IMR-90 (cell line): Measurements from ENCODE around the gene TEX261. TPM values are rescaled to one million over a fixed set of nuclear protein-coding genes. Genes with fewer than 3 reads are reported as not detected.

Experiments used
- ATAC-seq: fragments of 200-7000 bp; cut with Tn5 transposase; 2 replicates; pipeline ENCODE4 v1.9.1; 2020; ENCODE audit warnings: low read depth, mild to moderate bottlenecking, moderate library complexity
- BruUV-seq: library from RNA; stranded (reverse); fragments of 400-500 nt; replicated peaks from 2 replicates; lab custom pipeline; 2021; lab: Mats Ljungman, UMichigan
- CTCF ChIA-PET: fragments of 300-600 bp; formaldehyde crosslinking; extraction: SDS; loops from one replicate; lab custom pipeline; 2021; ENCODE audit warnings: antibody characterized with exemption; lab: Yijun Ruan, JAX
- POLR2A ChIA-PET: fragments of 300-600 bp; sonication (Branson Sonifier 250); formaldehyde crosslinking; loops from one replicate; lab custom pipeline; 2022; ENCODE audit warnings: antibody characterized with exemption; ENCODE audit not compliant: unreplicated experiment; lab: Charles Lee
- DNase-seq: peaks from one replicate; pipeline ENCODE4 v3.0.0; 2013
- H2AFZ ChIP-seq: replicated peaks from 2 replicates; pipeline ENCODE3; 2013; ENCODE audit warnings: low read length, mild to moderate bottlenecking; ENCODE audit not compliant: poor library complexity
- H2AK5ac ChIP-seq: 2 replicates; pipeline ENCODE4 v1.6.1; 2013; ENCODE audit warnings: low read depth, low read length, inconsistent platforms
- H2AK9ac ChIP-seq: replicated peaks from 2 replicates; pipeline ENCODE3; 2013; ENCODE audit warnings: mild to moderate bottlenecking, low read depth, low read length, moderate library complexity; ENCODE audit not compliant: poor library complexity
- H2BK120ac ChIP-seq: 2 replicates; pipeline ENCODE4 v1.6.1; 2013; ENCODE audit warnings: low read depth, low read length, inconsistent platforms
- H2BK15ac ChIP-seq: 3 replicates; pipeline ENCODE4 v1.6.1; 2013; ENCODE audit warnings: low read depth, low read length, inconsistent platforms
- H2BK20ac ChIP-seq: 2 replicates; pipeline ENCODE4 v1.6.1; 2013; ENCODE audit warnings: low read depth, mild to moderate bottlenecking, inconsistent platforms, low read length, moderate library complexity
- H2BK5ac ChIP-seq: 2 replicates; pipeline ENCODE4 v1.6.1; 2013; ENCODE audit warnings: mild to moderate bottlenecking, low read depth, low read length, inconsistent platforms; ENCODE audit not compliant: poor library complexity, severe bottlenecking
- H3K14ac ChIP-seq: replicated peaks from 2 replicates; pipeline ENCODE4 v1.6.1; 2013; ENCODE audit warnings: low read depth, low read length, inconsistent platforms
- H3K18ac ChIP-seq: 2 replicates; pipeline ENCODE4 v1.6.1; 2013; ENCODE audit warnings: low read depth, low read length, control low read depth
- H3K23ac ChIP-seq: 2 replicates; pipeline ENCODE4 v1.6.1; 2013; ENCODE audit warnings: low read depth, low read length, inconsistent platforms
- H3K27ac ChIP-seq: 2 replicates; pipeline ENCODE4 v1.5.1; 2013; ENCODE audit warnings: mild to moderate bottlenecking, control low read depth, low read length; ENCODE audit not compliant: insufficient read depth
- H3K27me3 ChIP-seq: 2 replicates; pipeline ENCODE4 v1.6.1; 2013; ENCODE audit warnings: low read length; ENCODE audit not compliant: control insufficient read depth, insufficient read depth
- H3K36me3 ChIP-seq: 2 replicates; pipeline ENCODE4 v1.6.1; 2013; ENCODE audit warnings: low read length, mixed read lengths; ENCODE audit not compliant: control insufficient read depth, insufficient read depth
- H3K4ac ChIP-seq: 2 replicates; pipeline ENCODE4 v1.6.1; 2013; ENCODE audit warnings: low read depth, low read length, inconsistent platforms
- H3K4me1 ChIP-seq: 2 replicates; pipeline ENCODE4 v1.6.1; 2013; ENCODE audit warnings: low read length, mixed read lengths; ENCODE audit not compliant: control insufficient read depth, insufficient read depth
- H3K4me2 ChIP-seq: 2 replicates; pipeline ENCODE4 v1.6.1; 2013; ENCODE audit warnings: low read depth, mild to moderate bottlenecking, control low read depth, low read length, moderate library complexity
- H3K4me3 ChIP-seq: 2 replicates; pipeline ENCODE4 v1.5.1; 2013; ENCODE audit warnings: low read depth, mild to moderate bottlenecking, control low read depth, low read length, moderate library complexity; ENCODE audit not compliant: insufficient read depth
- H3K56ac ChIP-seq: 2 replicates; pipeline ENCODE4 v1.6.1; 2013; ENCODE audit warnings: low read length, inconsistent platforms; ENCODE audit not compliant: insufficient read depth; ENCODE audit errors: extremely low read depth
- H3K79me1 ChIP-seq, 2 experiments: 2 replicates each; pipeline ENCODE4 v1.6.1; 2013; ENCODE audit warnings: low read length in 2 of 2, inconsistent platforms in 1 of 2, low read depth in 1 of 2
- H3K9ac ChIP-seq: 2 replicates; pipeline ENCODE4 v1.6.1; 2013; ENCODE audit warnings: low read depth, low read length, control low read depth
- H3K9me1 ChIP-seq: 2 replicates; pipeline ENCODE4 v1.6.1; 2013; ENCODE audit warnings: low read length, inconsistent platforms; ENCODE audit not compliant: insufficient read depth
- H3K9me3 ChIP-seq: 2 replicates; pipeline ENCODE4 v1.6.1; 2013; ENCODE audit warnings: low read length; ENCODE audit not compliant: control insufficient read depth, insufficient read depth
- H4K20me1 ChIP-seq: 2 replicates; pipeline ENCODE4 v1.6.1; 2013; ENCODE audit warnings: low read length, inconsistent platforms; ENCODE audit not compliant: insufficient read depth
- H4K5ac ChIP-seq: 2 replicates; pipeline ENCODE4 v1.6.1; 2013; ENCODE audit warnings: mild to moderate bottlenecking, low read depth, low read length, control low read depth
- H4K8ac ChIP-seq, 2 experiments: 2 replicates each; pipeline ENCODE4 v1.6.1; 2013; ENCODE audit warnings: low read depth in 2 of 2, low read length in 2 of 2, control low read depth in 1 of 2, inconsistent platforms in 1 of 2
- H4K91ac ChIP-seq: 2 replicates; pipeline ENCODE4 v1.6.1; 2013; ENCODE audit warnings: low read depth, low read length, inconsistent platforms; ENCODE audit not compliant: insufficient read depth
- CEBPB ChIP-seq: IDR thresholded peaks from 2 replicates; pipeline ENCODE4 v1.6.1; 2012; ENCODE audit warnings: low read depth, low read length, improper control_type of control experiment
- CHD1 ChIP-seq: IDR thresholded peaks from 2 replicates; pipeline ENCODE4 v1.6.1; 2012; ENCODE audit warnings: low read depth, low read length, improper control_type of control experiment
- FOS ChIP-seq: fragments of 150-350 bp; IDR thresholded peaks from 2 replicates; pipeline ENCODE4 v1.6.1; 2016; ENCODE audit warnings: low read depth, low read length
- NFE2L2 ChIP-seq: fragments of 150-350 bp; IDR thresholded peaks from 2 replicates; pipeline ENCODE4 v1.6.1; 2016; ENCODE audit warnings: low read depth, mild to moderate bottlenecking, low read length
- RCOR1 ChIP-seq: IDR thresholded peaks from 2 replicates; pipeline ENCODE4 v1.6.1; 2012; ENCODE audit warnings: mild to moderate bottlenecking, low read length, improper control_type of control experiment; ENCODE audit not compliant: insufficient replicate concordance
- SMC3 ChIP-seq: fragments of 150-350 bp; IDR thresholded peaks from 2 replicates; pipeline ENCODE4 v1.6.1; 2016; ENCODE audit warnings: low read depth, mild to moderate bottlenecking, antibody characterized with exemption, low read length, moderate library complexity
- WGBS, 2 experiments: methylation state at CpG; one replicate each; pipeline versions ENCODE4 v1.1.5 to v1.1.7; 2013; ENCODE audit warnings: missing lambda C conversion rate in 2 of 2; ENCODE audit not compliant: insufficient read length in 1 of 2; ENCODE audit errors: extremely low coverage in 2 of 2; 5-methylcytosine and 5-hydroxymethylcytosine counted together
- dilution Hi-C: fragments of 300-500 bp; cut with HindIII; formaldehyde crosslinking; loops from one replicate; pipeline ENCODE4 v1.14.3; 2018; ENCODE audit warnings: low sequenced_read_pairs; ENCODE audit not compliant: unreplicated experiment
- in situ Hi-C: fragments of 300-500 bp; cut with MboI; formaldehyde crosslinking; loops from 3 replicates; pipeline ENCODE4 v1.14.3; 2019; ENCODE audit warnings: low sequenced_read_pairs, inconsistent platforms, mixed read lengths
- intact Hi-C: fragments of 100-400 bp; cut with micrococcal nuclease; formaldehyde crosslinking; loops from 2 replicates; pipeline ENCODE4 v1.10.0; 2022
- polyA plus RNA-seq, 3 experiments: library from polyadenylated mRNA; depleted of rRNA; stranded (reverse); fragments of >200 nt; gene quantifications; 2 replicates each; pipeline ENCODE4 v1.2.3, GENCODE V29; 2012; ENCODE audit warnings: low replicate concordance in 1 of 3
- total RNA-seq: library from RNA; depleted of rRNA; stranded (reverse); fragments of >200 nt; gene quantifications from 2 replicates; pipeline ENCODE4 v1.2.3, GENCODE V29; 2012
- TF ChIP-seq, protein P1 (sequence below): fragments of 150-350 bp; IDR thresholded peaks from 2 replicates; pipeline ENCODE4 v1.6.1; 2017; ENCODE audit warnings: mild to moderate bottlenecking, antibody characterized with exemption, low read length, low read depth

The TEX261 gene
- total and polyA plus RNA-seq, 2 of the 4 experiments (the other 2 are of a cell fraction): 26.3 to 69.8 TPM

DNA sequence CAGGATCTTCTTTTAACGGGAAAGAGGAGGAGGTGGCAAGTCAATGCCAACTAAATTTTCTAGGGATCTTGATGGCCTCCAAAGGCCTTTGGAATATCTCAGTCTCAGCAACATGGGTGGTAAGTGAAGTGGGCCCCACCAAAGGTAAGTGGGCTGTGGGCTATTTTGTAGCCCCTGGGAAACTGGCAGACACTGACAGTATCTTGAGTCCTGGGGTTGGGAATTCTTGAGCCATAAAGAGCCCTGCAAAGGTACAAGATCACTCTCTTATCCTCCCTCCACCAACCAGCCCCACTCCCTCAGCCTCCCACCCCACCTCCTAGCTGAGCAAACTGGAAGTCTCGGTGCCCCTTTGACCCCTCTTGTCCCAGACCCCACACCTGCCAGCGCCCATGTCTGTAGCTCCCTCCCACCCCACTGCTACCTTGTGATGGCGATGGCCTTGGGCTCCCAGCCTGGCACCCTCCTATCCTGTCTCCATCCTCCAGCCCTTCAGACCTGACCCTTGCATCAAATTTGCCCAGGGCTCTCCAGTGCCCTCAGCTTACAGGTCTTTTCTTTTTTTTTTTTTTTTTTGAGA, 50.5 kb downstream of the TEX261 start:
- in situ Hi-C loops: no loop called here
- Histone ChIP-seq H3K14ac (no peak overlapping the region), H2BK5ac (no peak overlapping the region), H3K9ac (no peak overlapping the region), H4K5ac (no peak overlapping the region), H2BK120ac (no peak overlapping the region), H3K27ac (no peak overlapping the region), H2AFZ (no peak overlapping the region), H2BK15ac (no peak overlapping the region), H3K4ac (no peak overlapping the region), H3K4me2 (no peak overlapping the region), H2AK5ac (no peak overlapping the region), H3K4me1 (peaks cover 4% of the 10 kb centered on the region), H2AK9ac (no peak overlapping the region), H3K9me1 (peaks cover 7% of the 10 kb centered on the region; the same call in 1 of the 2 replicates), H3K56ac (no peak overlapping the region), H4K20me1 (no peaks in the 10 kb centered on the region), H3K4me3 (no peak overlapping the region), H4K91ac (no peak overlapping the region), H3K9me3 (no peaks in the 10 kb centered on the region), H3K27me3 (no peaks in the 10 kb centered on the region; the same call in 1 of the 2 replicates), H3K18ac (no peak overlapping the region), H3K79me1 (0 out of 4 replicates have a peak, but pooled peaks cover 0 to 4% of the 10 kb centered on the region in 2 experiments), H3K23ac (no peak overlapping the region), H2BK20ac (no peak overlapping the region), H4K8ac (no peak overlapping the region), H3K36me3 (no peaks in the 10 kb centered on the region)
- DNase-seq (no peak), ATAC-seq (no peak)
- no CpG with 5 or more reads among the region's 4 CpGs for WGBS, 2 experiments
- dilution Hi-C loops: no loop called here
- BruUV-seq: no TSS peak
- intact Hi-C loops: no loop called here
- TF ChIP-seq SMC3 (no peak), NFE2L2 (no peak), CEBPB (no peak), CHD1 (no peak), RCOR1 (no peak), FOS (no peak)
- TF ChIP-seq, protein P1, sequence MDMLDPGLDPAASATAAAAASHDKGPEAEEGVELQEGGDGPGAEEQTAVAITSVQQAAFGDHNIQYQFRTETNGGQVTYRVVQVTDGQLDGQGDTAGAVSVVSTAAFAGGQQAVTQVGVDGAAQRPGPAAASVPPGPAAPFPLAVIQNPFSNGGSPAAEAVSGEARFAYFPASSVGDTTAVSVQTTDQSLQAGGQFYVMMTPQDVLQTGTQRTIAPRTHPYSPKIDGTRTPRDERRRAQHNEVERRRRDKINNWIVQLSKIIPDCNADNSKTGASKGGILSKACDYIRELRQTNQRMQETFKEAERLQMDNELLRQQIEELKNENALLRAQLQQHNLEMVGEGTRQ: no peak
- ChIA-PET POLR2A (no interaction called here), CTCF (no interaction called here)
